D721Med (cell line): ENCODE data around the gene ATP8A1.

Source experiments
- DNase-seq: peaks from one replicate; pipeline ENCODE4 v3.0.0; 2011; ENCODE audit warnings: low spot score; ENCODE audit not compliant: insufficient read length
- FAIRE-seq: peaks from 2 replicates; lab custom pipeline; 2011; peaks lifted over from hg19 to GRCh38; lab: Jason Lieb, UNC
- TF ChIP-seq, protein P1 (sequence below): IDR thresholded peaks from 2 replicates; pipeline ENCODE4 v1.5.1; 2012; ENCODE audit warnings: mild to moderate bottlenecking, control low read depth; ENCODE audit not compliant: insufficient read depth; ENCODE audit errors: missing control alignments

Gene ATP8A1

GRCh38 chr4:42555828-42556227 lies 101.1 kb downstream of the ATP8A1 start:
- no peak for DNase-seq
- FAIRE-seq = no peak
- TF ChIP-seq, protein P1, sequence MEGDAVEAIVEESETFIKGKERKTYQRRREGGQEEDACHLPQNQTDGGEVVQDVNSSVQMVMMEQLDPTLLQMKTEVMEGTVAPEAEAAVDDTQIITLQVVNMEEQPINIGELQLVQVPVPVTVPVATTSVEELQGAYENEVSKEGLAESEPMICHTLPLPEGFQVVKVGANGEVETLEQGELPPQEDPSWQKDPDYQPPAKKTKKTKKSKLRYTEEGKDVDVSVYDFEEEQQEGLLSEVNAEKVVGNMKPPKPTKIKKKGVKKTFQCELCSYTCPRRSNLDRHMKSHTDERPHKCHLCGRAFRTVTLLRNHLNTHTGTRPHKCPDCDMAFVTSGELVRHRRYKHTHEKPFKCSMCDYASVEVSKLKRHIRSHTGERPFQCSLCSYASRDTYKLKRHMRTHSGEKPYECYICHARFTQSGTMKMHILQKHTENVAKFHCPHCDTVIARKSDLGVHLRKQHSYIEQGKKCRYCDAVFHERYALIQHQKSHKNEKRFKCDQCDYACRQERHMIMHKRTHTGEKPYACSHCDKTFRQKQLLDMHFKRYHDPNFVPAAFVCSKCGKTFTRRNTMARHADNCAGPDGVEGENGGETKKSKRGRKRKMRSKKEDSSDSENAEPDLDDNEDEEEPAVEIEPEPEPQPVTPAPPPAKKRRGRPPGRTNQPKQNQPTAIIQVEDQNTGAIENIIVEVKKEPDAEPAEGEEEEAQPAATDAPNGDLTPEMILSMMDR = no peak

DNA sequence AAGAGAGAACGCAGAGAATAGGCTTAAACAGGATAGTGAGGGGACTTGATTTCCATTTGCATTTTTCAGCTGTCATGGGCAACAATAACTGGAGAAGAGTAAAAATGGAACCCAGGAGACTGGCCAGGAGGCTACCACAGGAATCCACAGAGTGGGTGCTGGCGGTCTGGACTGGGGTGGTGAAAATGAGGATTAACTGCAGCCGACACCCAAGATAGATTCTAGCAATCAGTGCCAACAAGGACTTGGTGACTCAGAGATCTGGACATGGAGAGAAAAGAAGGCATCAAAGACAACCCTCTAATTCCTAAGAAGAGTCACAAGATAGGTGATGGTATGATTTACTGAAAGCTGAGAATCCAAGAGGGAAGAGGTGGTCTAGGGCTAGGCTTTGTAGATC lies 102.8 kb downstream of the ATP8A1 start:
- TF ChIP-seq, protein P1 = no peak
- FAIRE-seq (no peak), DNase-seq (no peak)

GRCh38 chr4:42549896-42550295 lies 107.0 kb downstream of the ATP8A1 start:
- TF ChIP-seq, protein P1 = no peak
- FAIRE-seq (no peak), DNase-seq (no peak)

DNA sequence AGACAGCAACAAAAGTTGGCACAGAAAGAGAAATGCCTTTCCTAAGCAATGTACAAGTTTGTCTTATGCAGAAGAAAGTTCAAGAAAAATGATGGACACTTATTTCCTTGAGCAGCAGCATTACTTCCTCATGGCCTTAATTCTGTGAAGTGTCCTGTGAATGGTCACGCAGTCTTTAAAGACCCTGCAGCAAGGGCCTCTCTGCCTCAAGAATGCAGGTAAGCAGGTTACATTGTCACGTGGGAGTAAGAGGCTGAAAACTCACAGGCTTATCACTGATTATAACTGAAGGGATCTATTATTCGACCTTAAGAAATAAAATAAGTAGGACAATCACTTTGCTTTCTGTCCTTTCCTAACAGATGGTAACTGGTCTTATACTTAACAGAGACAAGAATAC lies 109.1 kb downstream of the ATP8A1 start:
- no peak for DNase-seq
- TF ChIP-seq, protein P1 = no peak
- peak; percentile 96 for FAIRE-seq

- TF ChIP-seq, protein P1 = no peak
- FAIRE-seq (no peak), DNase-seq (no peak)
Measured at GRCh38 chr4:42543762-42544161, 113.1 kb downstream of the ATP8A1 start.

DNA sequence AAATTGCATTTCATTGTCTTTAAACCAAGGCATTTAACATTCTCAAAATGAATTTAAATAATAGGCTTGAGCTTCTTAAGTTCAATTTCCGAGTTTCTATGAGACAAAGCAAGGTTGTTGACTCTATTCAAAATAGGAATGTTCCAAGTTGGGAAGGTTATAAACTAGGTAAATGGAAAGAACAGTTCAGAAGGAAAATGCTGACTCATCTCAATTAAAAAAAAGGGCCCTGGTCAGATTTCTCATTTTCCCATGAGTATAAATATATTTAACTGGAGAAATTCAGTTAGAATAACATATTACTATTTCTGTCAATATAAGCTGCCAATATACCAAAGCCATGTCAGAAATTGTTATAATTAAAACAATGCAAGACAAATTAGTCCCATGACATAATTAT lies 113.8 kb downstream of the ATP8A1 start:
- FAIRE-seq = no peak
- DNase-seq = no peak
- TF ChIP-seq, protein P1 = no peak

DNA sequence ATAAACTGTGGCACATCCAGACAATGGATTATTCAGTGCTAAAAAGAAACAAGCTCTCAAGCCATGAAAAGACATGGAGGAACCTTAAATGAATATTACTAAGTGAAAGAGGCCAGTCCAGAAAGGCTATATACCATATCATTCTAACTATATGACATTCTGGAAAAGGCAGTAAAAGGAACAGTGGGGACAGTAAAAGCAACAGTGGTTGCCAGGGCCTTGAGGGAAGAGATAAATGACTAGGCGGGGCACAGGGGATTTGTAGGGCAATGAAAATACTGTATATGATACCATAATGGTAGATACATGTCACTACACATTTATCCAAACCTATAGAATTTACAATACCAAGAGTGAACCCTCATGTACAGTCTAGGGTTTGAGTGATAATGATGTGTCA lies 115.3 kb downstream of the ATP8A1 start:
- no peak for FAIRE-seq
- TF ChIP-seq, protein P1 = no peak
- DNase-seq = no peak
